GM18498 (cell line): ENCODE results near the gene DMRTC2.

ENCODE experiments used
- ATAC-seq: cut with Tn5 transposase; IDR thresholded peaks from one replicate; pipeline ENCODE4 v1.9.1; 2021; ENCODE audit warnings: mild to moderate bottlenecking, moderate library complexity; ENCODE audit not compliant: unreplicated experiment

Gene DMRTC2

DNA sequence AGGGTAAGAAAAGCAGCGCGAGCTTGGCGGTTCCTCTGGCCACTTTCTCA is at the start of gene DMRTC2:
Gene DMRTC2, plus strand, starts transcription at position 42 of the 50 bp plus-strand sequence. CDS start 2,387 bp downstream, outside the sequence.
- no peak for ATAC-seq

DNA sequence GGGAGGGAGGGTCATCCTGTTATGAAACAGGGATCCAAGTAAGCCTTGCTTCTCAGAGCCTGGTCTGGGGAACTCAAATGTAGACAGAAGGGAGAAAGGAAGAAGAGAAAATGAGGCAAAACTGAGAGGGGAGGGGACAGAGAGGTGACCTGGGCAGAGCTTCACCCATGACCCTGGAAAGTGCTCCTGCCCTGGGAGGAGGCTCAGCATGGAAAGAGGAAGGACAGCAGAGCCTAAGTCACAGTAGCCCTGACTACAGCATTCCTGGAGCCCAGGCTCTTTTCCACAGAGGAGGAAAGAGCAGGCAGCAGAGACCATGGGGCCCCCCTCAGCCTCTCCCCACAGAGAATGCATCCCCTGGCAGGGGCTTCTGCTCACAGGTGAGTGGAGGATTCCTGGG is 48.5 kb upstream of the DMRTC2 start, which contains the start of gene CEACAM3:
Gene CEACAM3, plus strand, starts transcription at position 226 of the 400 bp plus-strand sequence. Its CDS starts 91 bp downstream, at position 317.
- no peak for ATAC-seq

DNA sequence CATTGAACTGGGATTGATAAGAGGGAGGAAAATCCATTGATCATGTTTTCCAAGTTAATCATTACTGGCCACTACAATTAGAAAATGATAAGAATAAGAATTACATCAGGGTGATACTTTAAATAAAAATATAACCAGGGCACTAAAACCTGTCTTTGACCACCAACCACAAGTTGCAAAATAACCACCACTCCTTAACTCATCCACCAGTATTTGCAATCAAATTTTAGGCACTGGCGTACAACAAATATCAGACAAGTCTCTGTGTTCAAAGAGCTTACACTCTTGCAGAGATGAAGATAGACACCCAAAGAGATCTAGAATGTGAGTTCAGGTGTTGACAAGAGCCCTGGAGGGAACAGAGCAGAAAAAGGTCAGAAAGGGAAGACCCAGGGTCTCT is 47.9 kb upstream of the DMRTC2 start:
- ATAC-seq, result no peak

GRCh38 chr19:41799444-41800000 is 45.3 kb upstream of the DMRTC2 start:
- no peak for ATAC-seq

DNA sequence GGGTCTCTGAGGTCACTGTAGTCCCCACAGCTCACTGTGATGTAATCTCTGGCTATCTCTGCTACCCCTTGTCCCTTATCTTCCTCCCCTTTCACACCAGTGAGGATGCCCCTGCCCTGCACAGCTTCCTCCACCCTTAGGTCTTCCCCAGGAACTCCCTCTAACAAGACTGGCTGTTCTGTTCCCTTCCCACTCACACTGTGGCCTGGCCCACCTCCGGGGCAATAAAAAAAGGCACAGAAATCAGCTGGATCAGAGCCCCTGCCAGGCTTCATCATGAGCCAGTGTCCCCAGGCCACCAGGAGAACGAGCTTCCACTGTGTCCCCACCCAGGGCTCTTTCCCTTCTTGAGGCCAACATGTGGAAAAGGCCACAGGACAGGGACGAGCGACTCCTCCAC is 43.8 kb upstream of the DMRTC2 start:
- no peak for ATAC-seq

DNA sequence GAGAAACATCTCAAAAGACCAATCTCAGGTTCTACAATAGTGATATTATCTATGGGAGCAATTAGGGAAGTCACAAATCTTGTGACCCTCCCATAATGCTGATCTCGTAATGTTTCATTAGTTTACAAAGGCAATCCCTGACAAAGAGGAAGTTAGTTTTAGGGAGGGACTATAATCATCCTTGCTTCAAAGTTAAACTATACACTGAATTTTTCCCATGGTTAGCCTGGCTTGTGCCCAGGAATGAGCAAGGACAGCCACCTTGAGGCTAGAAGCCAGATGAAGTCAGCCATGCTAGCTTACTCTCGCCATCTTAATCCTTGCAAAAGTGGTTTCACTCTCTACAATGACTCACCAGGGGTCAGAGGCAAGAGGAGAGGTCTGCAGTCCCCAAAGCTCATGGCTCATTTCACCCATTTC is 43.0 kb upstream of the DMRTC2 start:
- ATAC-seq, result no peak

DNA sequence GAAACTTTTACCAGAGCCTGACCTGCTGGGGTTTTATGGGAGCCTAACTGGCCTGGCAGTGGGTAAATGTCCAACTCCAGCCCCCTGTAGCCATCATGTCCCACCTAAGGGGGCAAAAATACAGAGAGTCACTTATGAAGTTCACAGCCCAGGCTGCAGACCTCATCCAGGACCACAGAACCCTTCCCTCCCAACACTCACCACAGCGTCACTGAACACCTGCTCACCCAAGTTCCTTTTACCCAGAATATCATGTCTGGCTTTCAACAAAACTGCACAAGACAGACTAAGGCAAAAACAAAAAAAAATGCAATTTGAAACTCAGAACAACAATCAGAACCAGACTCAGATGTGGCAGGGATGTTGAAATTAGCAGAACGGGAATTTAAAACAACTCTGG is 42.1 kb upstream of the DMRTC2 start:
- ATAC-seq, result no peak

- no peak for ATAC-seq
These were observed 40.5 kb upstream of the DMRTC2 start for GRCh38 chr19:41804336-41804735.

- no peak for ATAC-seq
These were observed 37.7 kb upstream of the DMRTC2 start for GRCh38 chr19:41807176-41807575.

DNA sequence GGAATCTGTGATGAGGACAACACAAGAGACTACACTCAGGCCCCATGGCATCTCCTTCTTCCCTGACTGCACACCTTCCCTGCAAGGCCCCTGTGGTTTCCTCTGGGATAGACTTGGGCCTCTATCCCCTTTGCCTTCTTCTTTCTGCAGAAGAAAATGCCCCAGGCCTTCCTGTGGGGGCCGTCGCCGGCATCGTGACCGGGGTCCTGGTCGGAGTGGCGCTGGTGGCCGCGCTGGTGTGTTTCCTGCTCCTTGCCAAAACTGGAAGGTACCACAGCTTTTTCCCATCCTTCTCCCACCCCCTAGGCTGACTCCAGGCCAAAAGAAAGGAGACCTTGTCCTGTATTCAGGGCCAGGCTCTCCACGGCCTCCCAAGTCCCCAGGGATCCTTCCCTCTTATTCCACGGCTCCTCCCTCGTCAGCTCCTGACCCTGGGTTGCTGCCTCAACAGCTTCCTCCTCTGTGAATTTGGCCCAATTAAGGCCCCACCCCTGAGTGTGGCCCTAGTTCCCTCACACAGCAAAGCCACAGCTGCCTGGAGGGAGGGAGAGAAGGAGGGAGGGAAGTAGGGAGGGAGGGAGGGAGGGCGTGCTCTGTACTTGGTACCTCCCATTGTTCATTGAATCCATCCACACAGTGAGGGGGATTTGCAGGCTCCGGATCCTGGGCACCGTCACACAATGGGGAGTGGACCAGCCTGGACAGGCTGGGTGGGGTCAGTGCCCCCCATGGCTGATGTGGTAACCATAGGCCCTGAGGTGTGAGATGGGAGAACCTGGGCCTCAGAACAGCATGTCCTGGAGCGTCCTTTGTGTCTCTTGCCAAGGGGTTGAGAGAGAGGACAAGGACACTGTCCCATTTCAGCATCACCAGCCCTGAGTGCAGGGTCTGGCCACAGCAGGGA is 35.9 kb upstream of the DMRTC2 start:
- no peak for ATAC-seq

- no peak for ATAC-seq
These were observed 34.5 kb upstream of the DMRTC2 start for GRCh38 chr19:41810301-41810700.

DNA sequence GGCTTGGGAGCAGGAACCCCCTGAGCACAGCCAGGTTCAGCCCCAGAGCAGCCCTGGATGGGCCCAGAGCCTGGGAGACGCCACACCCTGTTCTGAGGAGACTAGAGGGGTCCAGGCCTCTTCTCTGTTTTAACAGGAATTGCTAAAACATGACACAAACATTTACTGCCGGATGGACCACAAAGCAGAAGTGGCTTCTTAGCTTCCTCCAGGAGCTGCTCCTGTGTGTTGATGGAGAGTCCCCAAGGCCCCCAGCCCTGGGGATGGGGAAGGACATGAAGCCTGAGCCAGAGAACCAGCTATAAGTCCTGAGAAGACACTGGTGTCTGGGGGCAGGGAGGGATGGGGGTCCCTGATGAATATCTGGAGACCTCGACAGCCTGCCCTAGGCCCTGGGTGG is 33.8 kb upstream of the DMRTC2 start:
- no peak for ATAC-seq

DNA sequence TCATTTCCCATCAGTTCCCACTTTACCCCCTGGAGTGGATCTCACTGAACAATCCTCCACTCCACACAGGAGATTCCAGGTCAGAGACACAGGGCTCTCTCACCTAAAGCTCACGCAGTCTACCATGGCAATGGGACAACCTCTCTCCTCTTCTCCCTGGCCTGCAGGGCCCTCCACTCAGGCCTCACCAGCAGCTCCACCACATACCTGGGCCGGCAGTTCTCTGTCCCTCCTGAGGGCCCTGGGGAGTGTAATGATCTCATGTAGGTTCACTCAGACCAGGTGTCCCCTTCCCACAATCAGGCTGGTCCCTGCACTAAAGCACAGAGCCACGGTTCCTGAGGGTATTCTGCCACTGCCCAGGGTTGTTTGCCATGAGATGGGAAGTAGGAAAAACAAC is 32.9 kb upstream of the DMRTC2 start:
- ATAC-seq, result no peak

GRCh38 chr19:41813911-41814310 is 30.9 kb upstream of the DMRTC2 start:
- no peak for ATAC-seq

GRCh38 chr19:41815301-41815700 is 29.5 kb upstream of the DMRTC2 start:
- no peak for ATAC-seq

DNA sequence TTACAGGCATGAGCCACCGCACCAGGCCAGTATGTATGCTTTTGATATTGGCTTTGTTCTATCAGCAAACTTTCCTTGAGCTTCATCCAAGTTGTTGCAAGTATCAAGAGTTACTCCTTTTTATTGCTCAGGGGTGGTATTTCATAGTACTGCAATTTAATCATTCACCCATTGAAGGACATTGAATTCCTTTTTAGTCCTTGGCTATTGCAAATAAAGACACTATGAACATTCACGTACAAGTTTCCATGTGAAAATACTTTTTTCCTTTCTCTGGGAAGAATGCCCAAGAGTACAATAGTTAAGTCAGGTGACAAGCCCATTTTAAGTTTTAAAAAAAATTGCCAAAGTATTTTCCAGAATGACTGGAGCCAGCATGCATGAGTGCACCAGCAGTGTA is 28.1 kb upstream of the DMRTC2 start:
- ATAC-seq, result no peak

DNA sequence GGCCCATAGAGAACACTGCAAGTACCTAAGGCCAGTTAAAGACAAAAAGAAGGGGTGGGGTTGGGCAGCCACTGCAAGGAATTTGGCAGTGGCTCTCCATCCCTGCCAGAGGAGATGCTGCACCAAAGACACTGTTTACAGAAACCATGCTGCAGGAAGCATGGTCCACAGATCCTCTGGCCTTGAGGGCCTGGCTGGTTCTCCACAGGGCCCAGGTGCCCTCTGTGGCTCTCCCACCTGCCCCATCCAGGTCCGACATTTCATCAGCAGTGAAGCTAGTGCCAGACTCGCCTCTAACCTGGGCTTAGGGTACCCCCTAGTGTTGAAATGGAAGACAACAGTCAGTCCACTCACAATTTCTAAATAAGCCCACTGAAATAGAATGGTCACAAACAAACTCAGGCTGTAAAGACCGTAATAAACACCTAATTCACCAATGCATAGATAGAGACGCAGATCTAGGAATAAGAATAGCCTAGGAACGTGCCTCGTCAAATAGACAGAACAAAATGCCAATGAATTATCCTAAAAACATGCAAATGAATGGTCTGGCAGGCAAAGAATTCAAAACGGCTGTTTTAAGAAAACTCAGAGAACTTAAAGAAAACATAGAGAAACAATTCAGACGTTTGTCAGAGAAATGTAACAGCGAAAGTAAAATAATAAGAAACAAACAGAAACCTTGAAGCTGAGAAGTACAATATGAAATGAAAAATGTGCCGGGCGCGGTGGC is 23.7 kb upstream of the DMRTC2 start:
- ATAC-seq, result no peak

DNA sequence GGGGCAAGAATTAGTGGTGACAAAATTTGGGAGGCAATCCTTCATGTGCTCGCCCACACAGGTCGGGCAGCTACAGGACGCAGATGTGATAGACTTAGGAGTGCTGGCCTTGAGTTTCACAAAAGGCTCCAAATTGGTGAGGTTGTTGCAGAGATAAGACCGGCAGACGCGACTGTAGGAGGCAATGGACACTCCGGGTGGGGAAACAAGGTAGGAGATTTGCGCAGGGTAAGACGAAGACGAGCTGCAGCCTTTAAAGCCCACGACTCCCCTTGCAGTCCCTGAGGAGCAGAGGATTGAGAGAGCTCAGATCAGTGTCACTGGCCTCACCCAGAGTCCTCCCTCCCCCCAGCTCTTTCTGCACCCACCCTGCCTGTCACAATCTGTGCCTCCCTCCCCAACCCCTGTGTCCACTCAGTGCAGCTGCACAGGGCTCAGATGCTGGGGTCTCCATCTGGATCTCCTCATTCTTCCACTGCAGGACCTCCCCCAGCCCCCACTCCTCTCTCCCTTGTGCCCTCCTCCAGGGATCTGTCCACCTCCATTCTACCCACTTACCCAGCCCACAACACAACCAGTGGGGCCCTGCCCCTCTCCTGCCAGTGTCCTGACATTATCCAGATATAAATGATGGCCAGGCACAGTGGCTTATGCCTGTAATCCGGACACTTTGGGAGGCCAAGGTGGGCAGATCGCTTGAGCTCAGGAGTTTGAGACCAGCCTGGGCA is 6.7 kb upstream of the DMRTC2 start:
- ATAC-seq, result no peak

DNA sequence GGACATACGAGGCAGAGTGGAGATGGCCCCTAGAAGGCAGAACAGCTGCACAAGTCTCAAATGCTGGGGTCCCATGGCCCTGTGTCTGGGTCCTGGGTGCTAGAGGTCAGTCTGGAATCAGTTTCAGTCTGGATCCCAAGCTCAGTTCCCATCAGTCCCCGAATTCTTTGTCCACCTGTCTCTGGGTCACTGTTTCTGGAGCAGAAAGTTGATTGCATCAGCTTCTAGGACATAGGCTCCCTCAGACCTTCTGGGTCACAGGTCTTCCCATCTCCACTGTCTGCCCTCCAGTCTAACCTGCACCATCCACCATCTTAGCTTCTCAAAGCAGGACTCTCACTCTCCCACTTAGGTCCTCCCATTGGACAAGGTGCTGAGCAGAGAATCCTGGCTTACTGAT is 5.6 kb upstream of the DMRTC2 start:
- ATAC-seq, result no peak

GRCh38 chr19:41843371-41843770 is 1.5 kb upstream of the DMRTC2 start:
- no peak for ATAC-seq

- ATAC-seq, result no peak
These were observed 241 bp upstream of the DMRTC2 start, which contains the start of gene LYPD4 for GRCh38 chr19:41844601-41845000. LYPD4 (minus strand) TSS chr19:41844683; CDS start chr19:41839285, 5,398 bp downstream.
